22Rv1 (cell line): ENCODE data around the gene BRF1.
A peak's percentile ranks its signal among the peaks of the same experiment; 100 is the strongest.

Experiments used
- H3K27ac ChIP-seq: fragments of 450-650 bp; 2 replicates; pipeline ENCODE4 v1.5.1; 2017
- ZFX ChIP-seq: fragments of 450-650 bp; IDR thresholded peaks from 2 replicates; pipeline ENCODE4 v1.6.1; 2017; ENCODE audit warnings: antibody characterized with exemption, borderline replicate concordance
- TF ChIP-seq, protein P1 (sequence below): fragments of 450-650 bp; IDR thresholded peaks from 2 replicates; pipeline ENCODE4 v1.5.1; 2017; ENCODE audit warnings: mild to moderate bottlenecking

BRF1 gene

DNA sequence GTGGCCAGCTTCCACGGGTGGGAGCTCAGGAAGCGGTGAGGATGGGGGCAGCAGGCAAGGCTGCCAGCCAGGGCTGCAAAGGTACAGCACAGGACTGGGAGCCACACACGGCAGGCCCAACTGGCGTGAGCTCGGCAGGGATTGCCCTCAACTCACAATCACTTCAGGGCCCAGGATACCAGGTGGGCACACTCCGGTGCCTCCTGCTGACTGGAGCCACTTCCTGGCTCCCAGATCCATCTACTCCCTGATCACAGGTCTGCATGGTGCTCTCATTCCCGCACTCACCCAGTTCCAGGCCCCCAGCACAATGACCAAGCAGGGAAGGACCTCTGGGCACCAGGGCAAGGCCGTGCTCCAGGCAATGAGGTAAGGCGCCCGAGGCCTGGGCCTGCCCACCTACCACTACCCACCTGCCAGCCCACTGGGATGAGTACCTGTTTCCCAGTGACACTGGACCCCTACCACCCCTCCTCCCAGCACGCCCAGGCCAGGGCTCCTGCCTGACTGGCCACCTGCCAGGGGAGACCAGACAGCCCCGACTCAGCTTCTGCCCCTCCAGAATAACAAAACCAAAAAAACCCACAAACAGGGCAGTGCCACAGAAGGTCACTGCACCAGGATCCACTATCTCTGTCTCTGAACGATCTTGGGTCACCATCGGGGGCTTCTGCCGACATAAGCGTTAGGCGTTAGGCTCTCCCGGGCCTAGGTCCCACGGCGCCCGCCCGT is 134.1 kb downstream of the BRF1 start:
- H3K27ac ChIP-seq, result peak overlapping the region; percentile 67

DNA sequence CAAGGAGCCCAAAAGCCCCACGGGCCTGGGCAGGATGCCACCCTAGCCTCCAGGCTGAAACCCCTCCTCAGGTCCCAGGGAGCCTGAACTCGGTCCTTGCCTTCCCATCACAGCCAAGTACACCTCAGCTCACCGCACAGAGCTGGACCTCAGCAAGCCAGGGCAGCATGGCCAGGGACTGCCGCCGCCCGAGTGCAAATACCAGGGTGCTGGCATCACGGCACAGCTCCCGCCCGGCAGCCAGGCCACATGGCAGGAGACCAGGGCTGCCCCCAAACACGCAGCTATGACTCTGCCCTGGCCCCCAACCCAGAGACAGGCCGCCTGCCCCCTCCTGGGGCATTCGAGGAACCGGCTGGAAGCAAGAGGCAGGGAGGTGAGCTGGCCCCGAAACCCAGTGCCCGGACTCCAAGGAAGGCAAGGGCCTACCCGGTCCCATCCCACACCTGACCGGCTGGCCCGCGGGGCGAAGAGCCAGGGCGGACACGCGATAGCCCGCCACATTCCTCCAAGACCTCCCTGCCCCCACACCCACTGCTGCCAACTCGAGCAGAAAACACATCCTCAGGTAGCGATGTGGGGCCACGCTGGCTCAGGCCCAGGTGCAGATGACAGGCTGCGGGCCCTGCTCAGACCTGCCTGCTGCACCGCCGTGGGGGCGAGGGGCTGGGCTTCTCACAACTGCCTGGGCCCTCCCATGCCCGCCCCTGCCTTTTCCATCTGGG is 134.9 kb downstream of the BRF1 start:
- H3K27ac ChIP-seq, result peak overlapping the region; percentile 67; the same call in 1 of the 2 replicates
- TF ChIP-seq, protein P1, sequence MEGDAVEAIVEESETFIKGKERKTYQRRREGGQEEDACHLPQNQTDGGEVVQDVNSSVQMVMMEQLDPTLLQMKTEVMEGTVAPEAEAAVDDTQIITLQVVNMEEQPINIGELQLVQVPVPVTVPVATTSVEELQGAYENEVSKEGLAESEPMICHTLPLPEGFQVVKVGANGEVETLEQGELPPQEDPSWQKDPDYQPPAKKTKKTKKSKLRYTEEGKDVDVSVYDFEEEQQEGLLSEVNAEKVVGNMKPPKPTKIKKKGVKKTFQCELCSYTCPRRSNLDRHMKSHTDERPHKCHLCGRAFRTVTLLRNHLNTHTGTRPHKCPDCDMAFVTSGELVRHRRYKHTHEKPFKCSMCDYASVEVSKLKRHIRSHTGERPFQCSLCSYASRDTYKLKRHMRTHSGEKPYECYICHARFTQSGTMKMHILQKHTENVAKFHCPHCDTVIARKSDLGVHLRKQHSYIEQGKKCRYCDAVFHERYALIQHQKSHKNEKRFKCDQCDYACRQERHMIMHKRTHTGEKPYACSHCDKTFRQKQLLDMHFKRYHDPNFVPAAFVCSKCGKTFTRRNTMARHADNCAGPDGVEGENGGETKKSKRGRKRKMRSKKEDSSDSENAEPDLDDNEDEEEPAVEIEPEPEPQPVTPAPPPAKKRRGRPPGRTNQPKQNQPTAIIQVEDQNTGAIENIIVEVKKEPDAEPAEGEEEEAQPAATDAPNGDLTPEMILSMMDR, result no peak
- no peak for TF ChIP-seq ZFX

More for the DNA sequence above, 134.1 kb downstream of the BRF1 start:
- TF ChIP-seq ZFX, result no peak
- TF ChIP-seq, protein P1, result no peak

DNA sequence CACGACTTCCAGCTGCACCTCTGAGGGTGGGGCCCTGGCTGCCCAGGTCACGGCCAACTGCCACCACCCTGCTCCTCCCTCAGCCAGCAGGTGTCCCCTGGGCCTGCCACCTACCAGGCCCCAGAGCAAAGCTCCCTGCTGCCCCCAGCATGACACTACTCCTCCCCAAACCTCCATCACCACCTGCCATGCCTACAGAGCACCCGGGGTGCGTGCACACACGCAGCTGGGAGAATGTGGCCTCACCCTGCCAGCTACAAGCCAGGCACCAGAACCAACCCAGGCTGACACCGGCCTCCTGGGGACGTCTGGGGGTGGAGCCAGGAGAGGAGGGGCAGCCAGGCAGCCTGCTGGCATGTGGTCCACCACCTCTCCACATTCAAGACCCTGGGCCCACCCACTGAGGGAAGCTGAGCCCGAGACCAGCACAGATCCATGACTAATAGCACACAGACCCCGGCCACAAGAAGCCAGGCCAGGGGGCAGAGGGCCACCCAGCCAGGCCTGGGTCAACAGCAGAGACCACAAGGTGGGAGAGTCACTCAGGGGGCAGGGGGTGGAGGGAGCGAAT is 135.6 kb downstream of the BRF1 start:
- TF ChIP-seq ZFX, result no peak
- TF ChIP-seq, protein P1, result no peak
- H3K27ac ChIP-seq, result no peak overlapping the region

DNA sequence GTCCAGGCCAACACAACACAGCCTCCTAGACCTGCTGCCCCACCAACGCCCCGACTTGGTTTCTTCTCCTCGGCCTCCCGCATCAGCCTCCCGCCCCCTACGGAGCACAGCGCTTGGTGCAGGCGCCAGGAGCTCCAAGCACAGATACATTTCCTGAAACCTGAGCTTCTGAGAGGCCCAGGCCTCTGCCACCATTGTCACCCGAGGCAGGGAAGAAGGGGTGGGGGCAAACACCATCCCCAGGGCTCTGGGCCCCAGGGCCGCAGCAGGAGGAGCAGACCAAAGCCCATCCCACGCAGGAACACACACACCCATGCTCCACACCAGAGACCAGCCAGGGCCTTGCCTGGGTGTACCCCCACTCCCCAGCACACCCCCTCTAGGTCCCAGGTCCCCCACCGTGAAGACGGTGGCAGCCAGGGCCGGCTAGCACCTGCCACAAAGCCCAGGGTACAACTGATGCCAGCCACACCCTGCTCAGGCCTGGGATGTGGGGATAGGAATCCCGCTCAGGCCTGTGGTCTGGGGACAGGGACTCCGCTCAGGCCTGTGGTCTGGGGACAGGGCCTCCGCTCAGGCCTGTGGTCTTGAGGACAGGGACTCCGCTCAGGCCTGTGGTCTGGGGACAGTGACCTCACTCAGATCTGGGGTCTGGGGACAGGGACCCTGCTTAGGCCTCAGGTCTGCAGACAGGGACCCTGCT is 137.6 kb downstream of the BRF1 start:
- TF ChIP-seq, protein P1, result no peak
- no peak for TF ChIP-seq ZFX
- no peak overlapping the region for H3K27ac ChIP-seq

DNA sequence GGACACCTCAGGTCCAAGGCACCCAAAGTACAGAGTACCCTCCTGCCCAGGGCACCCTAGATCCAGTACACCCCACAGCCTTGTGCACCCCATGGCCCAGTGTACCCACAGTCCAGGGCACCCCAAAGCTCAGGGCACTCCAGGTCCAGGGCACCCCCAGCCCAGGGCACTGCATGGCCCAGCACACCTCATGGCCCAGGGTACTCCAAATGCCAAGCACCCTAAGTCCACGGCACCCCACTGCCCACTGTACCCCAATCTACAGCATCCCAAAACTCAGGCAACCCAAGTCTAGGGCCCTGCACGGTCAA is 138.2 kb downstream of the BRF1 start:
- H3K27ac ChIP-seq, result no peak overlapping the region
- no peak for TF ChIP-seq ZFX
- TF ChIP-seq, protein P1, result no peak

DNA sequence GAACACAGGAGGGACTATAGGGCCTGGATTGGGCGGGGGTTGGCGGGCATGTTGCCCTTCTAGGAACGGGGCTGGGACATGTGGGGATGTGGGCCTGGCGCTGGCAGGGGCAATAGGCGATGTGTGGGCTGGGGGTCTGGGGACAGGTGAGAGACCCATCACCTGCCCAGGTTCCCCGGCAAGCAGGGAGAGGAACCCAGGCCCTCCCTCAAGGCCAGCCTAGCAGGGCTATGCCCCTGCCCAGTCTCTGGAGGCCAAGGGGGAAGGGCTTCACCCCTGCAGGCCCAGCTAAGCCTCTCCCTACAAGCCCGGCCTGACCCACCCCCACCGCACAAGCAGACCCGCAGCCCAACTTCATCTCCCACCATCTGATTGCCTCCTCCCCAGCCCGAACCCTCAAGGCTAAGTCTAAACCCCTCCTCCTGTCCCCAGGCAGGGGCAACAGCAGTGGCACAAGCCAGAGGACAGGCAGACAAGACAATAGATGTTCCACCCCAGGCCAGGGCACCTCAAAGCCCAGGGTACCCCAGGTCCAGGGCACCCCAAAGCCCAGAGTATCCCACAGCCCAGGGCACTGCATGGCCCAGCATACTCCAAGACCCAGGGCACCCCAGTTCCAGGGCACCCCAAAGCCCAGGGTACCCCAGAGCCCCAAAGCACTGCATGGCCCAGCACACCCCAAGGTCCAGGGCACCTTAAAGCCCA is 138.7 kb downstream of the BRF1 start:
- H3K27ac ChIP-seq, result no peak overlapping the region
- TF ChIP-seq, protein P1, result no peak
- TF ChIP-seq ZFX, result no peak
